SJCRH30 (cell line): ENCODE measurements around the gene TAF13. TPM values are rescaled to one million over a fixed set of nuclear protein-coding genes. Genes with fewer than 3 reads are reported as not detected.
A peak's percentile ranks its signal among the peaks of the same experiment; 100 is the strongest.

Source experiments
- DNase-seq, 2 experiments: peaks; one replicate each; pipeline ENCODE4 v3.0.0-alpha.2; 2015 to 2020
- H3K27ac ChIP-seq: fragments of 250-450 bp; sonication (Bioruptor Pico); 2 replicates; pipeline ENCODE4 v1.5.1; 2020; ENCODE audit warnings: mild to moderate bottlenecking, moderate library complexity
- H3K27me3 ChIP-seq: fragments of 250-450 bp; sonication (Bioruptor Pico); 2 replicates; pipeline ENCODE4 v1.5.1; 2020; ENCODE audit warnings: mild to moderate bottlenecking, moderate library complexity
- H3K36me3 ChIP-seq: fragments of 250-450 bp; sonication (Bioruptor Pico); 2 replicates; pipeline ENCODE4 v1.5.1; 2020; ENCODE audit warnings: mild to moderate bottlenecking, moderate library complexity
- H3K4me1 ChIP-seq: fragments of 250-450 bp; sonication (Bioruptor Pico); 2 replicates; pipeline ENCODE4 v1.5.1; 2020; ENCODE audit warnings: mild to moderate bottlenecking, moderate library complexity
- H3K4me3 ChIP-seq: fragments of 250-450 bp; sonication (Bioruptor Pico); 2 replicates; pipeline ENCODE4 v1.5.1; 2020; ENCODE audit warnings: mild to moderate bottlenecking, moderate library complexity
- H3K9me3 ChIP-seq: fragments of 250-450 bp; sonication (Bioruptor Pico); replicated peaks from 2 replicates; pipeline ENCODE4 v1.5.1; 2020; ENCODE audit warnings: mild to moderate bottlenecking, moderate library complexity
- total RNA-seq: library from RNA; depleted of rRNA; stranded (reverse); fragments of >200 nt; shearing (Covaris generic); gene quantifications from 2 replicates; pipeline ENCODE4 v1.2.3, GENCODE V29; 2014; rRNA removed

The TAF13 gene, protein sequence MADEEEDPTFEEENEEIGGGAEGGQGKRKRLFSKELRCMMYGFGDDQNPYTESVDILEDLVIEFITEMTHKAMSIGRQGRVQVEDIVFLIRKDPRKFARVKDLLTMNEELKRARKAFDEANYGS
- 52.2 and 54.2 TPM in 2 replicates for total RNA-seq

DNA sequence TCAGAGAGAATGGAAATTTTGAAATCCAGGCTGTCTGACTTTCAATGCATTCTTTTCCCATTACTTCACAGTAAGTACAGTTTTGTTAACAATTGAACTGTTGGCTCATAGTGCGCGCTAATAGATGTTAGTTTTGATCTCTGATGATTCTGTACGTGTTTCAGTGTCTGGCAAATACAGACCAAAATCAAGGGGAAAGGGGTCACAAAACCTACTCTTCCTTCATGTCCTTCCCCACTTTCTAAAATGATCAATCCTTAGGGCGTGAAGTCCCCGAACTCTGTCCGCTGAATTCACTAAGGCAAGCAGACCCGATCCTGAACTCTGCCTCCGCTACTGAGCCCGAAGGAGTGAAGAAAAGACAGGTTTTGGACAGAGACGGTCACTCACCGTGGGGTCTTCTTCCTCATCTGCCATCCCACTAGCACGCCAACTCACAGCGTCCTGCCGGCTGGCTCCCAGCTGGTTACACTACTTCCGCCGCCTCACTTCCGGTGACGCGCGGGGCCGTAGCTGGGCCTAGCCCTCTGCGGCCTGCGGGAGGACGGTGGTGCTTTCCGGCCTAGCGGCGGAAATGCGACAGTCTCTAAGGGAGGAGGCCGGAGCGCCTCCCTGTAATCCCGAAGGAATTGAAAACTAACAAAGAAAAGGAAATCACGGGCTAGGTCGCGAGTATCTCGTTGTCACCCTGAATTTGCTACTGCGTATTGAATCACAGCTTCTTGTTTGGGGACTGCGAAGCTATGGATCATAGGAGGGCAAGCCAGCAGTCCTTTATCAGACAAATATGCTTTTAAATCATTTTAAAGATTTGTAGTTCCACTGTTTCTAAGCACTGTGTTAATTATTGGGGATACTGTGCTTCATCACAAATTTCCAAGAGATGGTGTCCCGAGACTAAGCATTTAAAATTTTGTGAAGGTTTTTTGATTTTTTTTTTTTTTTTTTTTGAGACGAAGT is at the start of gene TAF13:
TSS of gene TAF13 (minus strand) at position 473 of the 960 bp plus-strand sequence. CDS start at position 417, 56 bp downstream.
- Histone ChIP-seq H3K9me3 (no peaks in the 10 kb centered on the region), H3K36me3 (peaks cover 8% of the 10 kb centered on the region), H3K27ac (peak within 1 kb of the TSS; percentile 84), H3K4me3 (peak within 1 kb of the TSS; percentile 70), H3K4me1 (no peaks in the 10 kb centered on the region), H3K27me3 (no peaks in the 10 kb centered on the region)
- DNase-seq, result peak; percentile 95 to 97

GRCh38 chr1:109120356-109120755 is 44.6 kb upstream of the TAF13 start:
- Histone ChIP-seq H3K4me3 (no peak overlapping the region), H3K4me1 (no peaks in the 10 kb centered on the region), H3K27me3 (no peaks in the 10 kb centered on the region), H3K27ac (no peak overlapping the region), H3K36me3 (no peaks in the 10 kb centered on the region), H3K9me3 (no peaks in the 10 kb centered on the region)
- no peak for DNase-seq

- Histone ChIP-seq H3K36me3 (no peaks in the 10 kb centered on the region), H3K9me3 (no peaks in the 10 kb centered on the region), H3K27me3 (no peaks in the 10 kb centered on the region), H3K4me1 (no peaks in the 10 kb centered on the region), H3K27ac (no peak overlapping the region), H3K4me3 (no peak overlapping the region)
- DNase-seq, result no peak
These were observed 42.3 kb upstream of the TAF13 start for GRCh38 chr1:109118089-109118488.

DNA sequence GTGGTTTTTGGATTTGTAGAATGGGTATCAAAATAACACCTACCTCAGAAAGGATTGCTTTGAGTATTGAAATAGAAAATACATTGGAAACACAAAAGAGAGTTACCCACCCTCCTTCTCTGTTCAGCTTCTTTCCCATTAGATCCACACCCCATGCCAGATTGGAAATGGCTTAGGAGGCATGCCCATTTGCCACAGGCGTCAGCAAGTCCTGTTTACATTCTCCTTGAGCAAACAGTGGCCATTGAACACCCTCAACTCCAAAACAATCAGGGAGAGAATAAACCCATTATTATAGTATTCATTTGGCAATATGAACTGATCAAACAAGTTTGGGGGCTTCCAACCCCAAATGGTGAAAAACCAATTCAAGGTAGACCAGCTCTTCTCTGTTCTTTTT is 40.5 kb upstream of the TAF13 start:
- Histone ChIP-seq H3K4me1 (no peaks in the 10 kb centered on the region), H3K27ac (no peak overlapping the region), H3K4me3 (no peak overlapping the region), H3K27me3 (no peaks in the 10 kb centered on the region), H3K36me3 (no peaks in the 10 kb centered on the region), H3K9me3 (no peaks in the 10 kb centered on the region)
- DNase-seq, result no peak

DNA sequence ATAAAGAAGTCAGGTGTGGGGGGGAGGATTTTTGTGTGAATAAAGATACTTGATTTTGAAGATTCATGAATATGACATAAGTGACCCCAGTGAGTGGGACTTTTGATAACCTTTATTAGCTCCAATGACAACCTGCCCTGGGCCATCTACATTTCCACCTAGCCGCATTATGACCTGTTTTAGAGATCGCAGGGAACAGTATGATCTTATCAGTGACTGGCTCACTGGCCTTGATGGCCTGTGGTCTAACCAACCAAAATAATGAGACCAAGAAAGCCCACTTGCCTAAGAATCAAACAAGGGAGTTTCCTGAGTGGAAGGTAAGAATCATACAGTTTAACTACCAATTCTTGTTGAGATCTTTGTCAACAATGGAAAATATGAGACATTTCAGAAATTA is 39.9 kb upstream of the TAF13 start:
- DNase-seq, result no peak

GRCh38 chr1:109114342-109114674 is 38.5 kb upstream of the TAF13 start:
- Histone ChIP-seq H3K36me3 (no peaks in the 10 kb centered on the region), H3K27me3 (no peaks in the 10 kb centered on the region), H3K4me1 (no peaks in the 10 kb centered on the region), H3K9me3 (no peaks in the 10 kb centered on the region), H3K4me3 (no peak overlapping the region), H3K27ac (no peak overlapping the region)
- no peak for DNase-seq

More for the DNA sequence above, 39.9 kb upstream of the TAF13 start:
- Histone ChIP-seq H3K27ac (no peak overlapping the region), H3K4me1 (no peaks in the 10 kb centered on the region), H3K27me3 (no peaks in the 10 kb centered on the region), H3K4me3 (no peak overlapping the region), H3K9me3 (no peaks in the 10 kb centered on the region), H3K36me3 (no peaks in the 10 kb centered on the region)

- Histone ChIP-seq H3K4me3 (no peak within 1 kb of the TSS), H3K27me3 (no peaks in the 10 kb centered on the region), H3K9me3 (no peaks in the 10 kb centered on the region), H3K4me1 (no peaks in the 10 kb centered on the region), H3K36me3 (no peaks in the 10 kb centered on the region), H3K27ac (no peak within 1 kb of the TSS)
- no peak for DNase-seq
These were observed 38.0 kb upstream of the TAF13 start, which contains the start of gene ELAPOR1 for GRCh38 chr1:109113590-109114341. Gene ELAPOR1, plus strand, starts transcription at chr1:109114115. Its CDS starts 69 bp downstream, at chr1:109114184.

DNA sequence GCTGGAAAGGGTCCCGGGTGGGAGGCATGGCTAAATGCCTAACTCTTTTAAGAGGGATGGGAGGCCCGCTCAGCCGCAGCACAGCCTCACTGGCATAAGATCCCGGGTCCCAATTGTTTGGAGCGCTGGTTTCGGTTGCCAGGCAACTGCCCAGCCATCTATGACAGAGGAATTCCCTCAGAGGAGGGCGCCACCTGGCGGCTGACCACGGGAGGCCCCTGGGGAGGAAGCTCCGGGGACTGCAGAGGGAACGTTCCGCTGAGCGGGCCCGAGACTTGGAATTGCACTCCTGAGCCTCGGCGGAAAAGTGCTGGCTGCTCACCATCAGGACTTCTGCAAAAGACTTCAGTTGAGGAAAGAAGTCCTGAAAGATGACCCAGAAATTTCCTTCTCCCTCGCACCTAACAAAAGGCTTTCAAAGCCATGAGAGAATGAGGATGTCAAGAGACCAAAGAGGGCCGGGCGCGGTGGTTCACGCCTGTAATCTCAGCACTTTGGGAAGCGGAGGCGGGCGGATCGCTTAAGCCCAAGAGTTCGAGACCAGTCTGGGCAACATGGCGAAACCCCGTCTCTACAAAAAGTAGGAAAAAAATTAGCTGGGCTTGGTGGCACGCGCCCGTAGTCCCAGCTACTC is 37.0 kb upstream of the TAF13 start:
- Histone ChIP-seq H3K4me1 (no peaks in the 10 kb centered on the region), H3K27me3 (no peaks in the 10 kb centered on the region), H3K36me3 (no peaks in the 10 kb centered on the region), H3K27ac (no peak overlapping the region), H3K4me3 (no peak overlapping the region), H3K9me3 (no peaks in the 10 kb centered on the region)
- DNase-seq, result peak; percentile 93 to 96

- no peaks in the 10 kb centered on the region for H3K9me3 ChIP-seq
- H3K27ac ChIP-seq, result no peak overlapping the region
- H3K4me1 ChIP-seq, result no peaks in the 10 kb centered on the region
- peak in 1 of 2 experiments; percentile 49 for DNase-seq
- H3K27me3 ChIP-seq, result no peaks in the 10 kb centered on the region
- H3K36me3 ChIP-seq, result no peaks in the 10 kb centered on the region
- no peak overlapping the region for H3K4me3 ChIP-seq
These were observed 36.4 kb upstream of the TAF13 start for GRCh38 chr1:109112056-109112651.

DNA sequence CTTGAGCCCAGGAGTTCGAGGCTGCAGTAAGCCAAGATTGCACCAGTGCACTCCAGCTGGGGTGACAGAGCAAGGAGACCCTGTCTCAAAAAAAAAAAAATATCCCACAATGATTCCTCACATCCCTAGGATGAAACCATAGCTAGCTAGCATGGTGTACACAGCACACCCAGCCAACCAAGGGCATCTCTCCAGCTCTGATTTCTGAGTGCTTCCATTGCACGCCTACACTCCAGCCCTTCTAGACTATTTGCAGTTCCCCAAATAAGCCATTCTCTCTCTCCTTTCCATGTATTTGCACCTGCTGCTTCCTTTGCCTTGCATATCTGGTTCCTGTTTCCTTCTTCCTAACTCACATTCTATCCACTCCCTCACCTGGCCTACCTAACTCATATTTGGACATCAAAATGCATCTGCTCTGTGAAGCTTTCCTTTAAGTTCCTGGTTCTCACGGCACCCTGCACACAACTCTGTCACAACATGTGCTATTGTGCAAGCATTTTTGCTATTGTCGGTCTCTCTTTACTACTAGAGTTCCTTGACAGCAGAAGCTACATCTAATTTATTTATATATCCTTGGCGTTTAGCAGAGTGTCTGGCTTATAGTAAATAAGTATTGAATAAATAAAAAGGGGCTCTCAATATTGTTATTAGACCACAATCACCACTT is 35.7 kb upstream of the TAF13 start:
- DNase-seq, result no peak
- Histone ChIP-seq H3K4me1 (no peaks in the 10 kb centered on the region), H3K27me3 (no peaks in the 10 kb centered on the region), H3K36me3 (no peaks in the 10 kb centered on the region), H3K27ac (no peak overlapping the region), H3K4me3 (no peak overlapping the region), H3K9me3 (no peaks in the 10 kb centered on the region)

DNA sequence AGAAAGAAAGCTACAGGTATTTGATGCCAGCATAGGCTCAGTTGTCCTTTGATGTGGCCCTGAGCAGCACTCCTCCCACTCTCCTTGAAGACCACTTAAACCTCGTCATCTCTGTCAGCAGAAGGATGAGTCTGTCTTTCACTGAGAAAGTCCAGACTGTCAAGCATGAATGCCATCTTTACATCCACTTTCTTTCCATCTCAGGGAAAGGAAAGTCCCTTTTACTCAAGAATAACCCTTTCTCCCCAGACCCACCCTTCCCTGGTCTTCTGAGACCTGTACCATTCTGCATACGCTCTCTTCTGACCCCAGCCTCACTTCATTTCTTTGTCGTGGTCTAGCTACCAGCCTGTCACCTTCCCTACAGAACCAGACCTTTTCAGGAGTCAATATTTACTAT is 34.1 kb upstream of the TAF13 start:
- no peaks in the 10 kb centered on the region for H3K36me3 ChIP-seq
- H3K4me3 ChIP-seq, result no peak overlapping the region
- H3K9me3 ChIP-seq, result no peaks in the 10 kb centered on the region
- no peak overlapping the region for H3K27ac ChIP-seq
- DNase-seq, result no peak
- H3K27me3 ChIP-seq, result no peaks in the 10 kb centered on the region
- no peaks in the 10 kb centered on the region for H3K4me1 ChIP-seq

- H3K27ac ChIP-seq, result no peak overlapping the region
- DNase-seq, result no peak
- H3K9me3 ChIP-seq, result no peaks in the 10 kb centered on the region
- H3K36me3 ChIP-seq, result no peaks in the 10 kb centered on the region
- H3K4me3 ChIP-seq, result no peak overlapping the region
- no peaks in the 10 kb centered on the region for H3K27me3 ChIP-seq
- H3K4me1 ChIP-seq, result no peaks in the 10 kb centered on the region
These were observed 32.0 kb upstream of the TAF13 start for GRCh38 chr1:109107785-109108184.

DNA sequence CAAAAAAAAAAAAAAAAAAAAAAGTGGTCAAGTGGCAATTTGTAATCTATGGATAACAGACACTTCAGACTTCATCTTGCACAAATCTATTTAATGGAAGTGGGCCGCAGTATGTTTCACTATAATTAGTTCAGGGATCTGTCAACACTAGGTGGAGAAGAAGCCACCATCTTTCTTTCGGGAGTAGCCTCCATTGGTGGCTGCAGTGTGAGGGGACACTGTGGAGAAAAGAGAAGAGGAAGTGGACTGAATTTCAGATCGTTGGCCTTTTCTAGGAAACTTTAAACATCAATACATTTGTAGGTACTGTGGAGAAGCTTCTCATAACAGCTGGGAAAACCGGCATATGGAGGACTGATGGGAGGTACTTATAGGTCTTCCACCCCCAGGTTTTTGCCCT is 30.1 kb upstream of the TAF13 start:
- Histone ChIP-seq H3K4me1 (no peaks in the 10 kb centered on the region; the same call in 1 of the 2 replicates), H3K9me3 (no peaks in the 10 kb centered on the region), H3K36me3 (peaks cover 9% of the 10 kb centered on the region), H3K27me3 (no peaks in the 10 kb centered on the region), H3K27ac (no peak overlapping the region), H3K4me3 (no peak overlapping the region)
- no peak for DNase-seq
